Mesendoderm (in vitro differentiated cells): ENCODE results near the gene AGBL4.

ENCODE experiments used
- DNase-seq: peaks from one replicate; pipeline ENCODE4 v3.0.0; 2013
- H2AK5ac ChIP-seq: 2 replicates; pipeline ENCODE4 v1.6.1; 2013; ENCODE audit warnings: low read length, inconsistent platforms
- H2BK120ac ChIP-seq: 2 replicates; pipeline ENCODE4 v1.6.1; 2013; ENCODE audit warnings: low read depth, mild to moderate bottlenecking, low read length, moderate library complexity, mixed read lengths
- H2BK15ac ChIP-seq: replicated peaks from 2 replicates; pipeline ENCODE4 v1.6.1; 2013; ENCODE audit warnings: low read depth, mild to moderate bottlenecking, moderate library complexity
- H2BK5ac ChIP-seq: 2 replicates; pipeline ENCODE4 v1.6.1; 2013; ENCODE audit warnings: low read length, inconsistent platforms
- H3K18ac ChIP-seq: 2 replicates; pipeline ENCODE4 v1.6.1; 2013; ENCODE audit warnings: mild to moderate bottlenecking, low read length, mixed read lengths
- H3K23ac ChIP-seq: one replicate; pipeline ENCODE4 v1.6.1; 2013; ENCODE audit warnings: low read length
- H3K27ac ChIP-seq: 2 replicates; pipeline ENCODE4 v1.5.1; 2013; ENCODE audit warnings: low read depth, mild to moderate bottlenecking, inconsistent platforms, low read length, moderate library complexity
- H3K27me3 ChIP-seq: 2 replicates; pipeline ENCODE4 v1.6.1; 2013; ENCODE audit warnings: low read length, control low read depth, mild to moderate bottlenecking, inconsistent platforms; ENCODE audit not compliant: insufficient read depth, poor library complexity
- H3K36me3 ChIP-seq: 2 replicates; pipeline ENCODE4 v1.6.1; 2013; ENCODE audit warnings: low read length, inconsistent platforms; ENCODE audit not compliant: control insufficient read depth, insufficient read depth
- H3K4ac ChIP-seq: one replicate; pipeline ENCODE4 v1.6.1; 2013; ENCODE audit warnings: low read depth, mild to moderate bottlenecking, low read length, moderate library complexity
- H3K4me1 ChIP-seq: 2 replicates; pipeline ENCODE4 v1.6.1; 2013; ENCODE audit warnings: low read depth, low read length, inconsistent platforms; ENCODE audit not compliant: control insufficient read depth
- H3K4me2 ChIP-seq: 2 replicates; pipeline ENCODE4 v1.6.1; 2013; ENCODE audit warnings: low read length
- H3K4me3 ChIP-seq: 2 replicates; pipeline ENCODE4 v1.5.1; 2013; ENCODE audit warnings: mild to moderate bottlenecking, low read length
- H3K56ac ChIP-seq: one replicate; pipeline ENCODE4 v1.6.1; 2013; ENCODE audit warnings: low read length
- H3K79me1 ChIP-seq: 2 replicates; pipeline ENCODE4 v1.6.1; 2013; ENCODE audit warnings: low read length, inconsistent platforms
- H3K79me2 ChIP-seq: 2 replicates; pipeline ENCODE4 v1.6.1; 2013; ENCODE audit warnings: mild to moderate bottlenecking, low read length; ENCODE audit not compliant: control insufficient read depth, insufficient read depth
- H3K9ac ChIP-seq: 2 replicates; pipeline ENCODE4 v1.6.1; 2013; ENCODE audit warnings: low read length, inconsistent platforms
- H4K5ac ChIP-seq: one replicate; pipeline ENCODE4 v1.6.1; 2013; ENCODE audit warnings: low read length
- H4K8ac ChIP-seq: one replicate; pipeline ENCODE4 v1.6.1; 2013; ENCODE audit warnings: low read depth, mild to moderate bottlenecking, control low read depth, low read length, moderate library complexity
- WGBS: extraction: QIAGEN DNeasy Blood & Tissue Kit; methylation state at CpG from one replicate; pipeline ENCODE4 v1.1.7; 2013; ENCODE audit warnings: low lambda C conversion rate, missing lambda C conversion rate; ENCODE audit not compliant: insufficient coverage; ENCODE audit errors: extremely low coverage; 5-methylcytosine and 5-hydroxymethylcytosine counted together

Gene AGBL4

DNA sequence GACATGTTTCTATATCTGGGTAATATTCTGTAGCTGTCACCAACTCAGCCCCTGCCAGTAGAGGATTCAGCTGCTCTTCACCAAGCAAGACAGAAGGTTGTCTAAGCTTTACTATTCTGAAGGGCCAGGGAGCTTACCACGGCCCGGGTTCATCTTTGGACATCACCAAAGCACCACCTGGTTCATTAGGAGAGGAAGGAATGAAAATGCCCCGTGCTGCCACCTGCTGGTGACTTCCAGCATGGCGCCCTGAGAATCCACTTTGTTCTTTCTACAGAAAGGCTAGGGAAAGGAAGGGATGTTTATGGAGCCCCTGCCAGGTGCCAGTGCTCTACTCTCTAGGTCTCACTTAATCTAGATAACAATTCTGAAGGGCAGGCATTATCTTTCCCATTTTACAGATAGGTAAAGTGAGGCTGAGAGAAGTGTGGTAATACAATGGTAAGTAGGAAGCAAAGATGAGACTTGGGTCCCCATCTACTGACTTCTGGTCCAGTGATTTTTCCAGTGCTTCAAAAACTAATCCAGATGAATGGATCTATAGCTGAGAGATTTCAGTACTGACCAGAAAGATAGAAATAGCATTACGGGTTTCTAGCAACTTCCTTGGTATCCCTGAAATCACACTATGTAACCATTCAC, 1326.6 kb downstream of the AGBL4 start:
- no peaks in the 10 kb centered on the region for H3K36me3 ChIP-seq
- H3K4me2 ChIP-seq, result no peak overlapping the region
- H4K8ac ChIP-seq, result no peak overlapping the region
- no peak overlapping the region for H3K56ac ChIP-seq
- WGBS, result no CpG with 5 or more reads among the region's 5 CpGs
- no peak overlapping the region for H2BK5ac ChIP-seq
- no peaks in the 10 kb centered on the region for H3K79me2 ChIP-seq
- no peak overlapping the region for H3K4ac ChIP-seq
- no peak overlapping the region for H4K5ac ChIP-seq
- H2AK5ac ChIP-seq, result no peak overlapping the region
- no peaks in the 10 kb centered on the region for H3K4me1 ChIP-seq
- H3K18ac ChIP-seq, result no peak overlapping the region
- H3K4me3 ChIP-seq, result no peak overlapping the region
- H3K79me1 ChIP-seq, result no peaks in the 10 kb centered on the region
- no peaks in the 10 kb centered on the region for H3K27me3 ChIP-seq
- no peak overlapping the region for H3K9ac ChIP-seq
- peak; percentile 69 for DNase-seq
- no peak overlapping the region for H3K27ac ChIP-seq
- H2BK15ac ChIP-seq, result no peak overlapping the region
- no peak overlapping the region for H2BK120ac ChIP-seq
- no peak overlapping the region for H3K23ac ChIP-seq

DNA sequence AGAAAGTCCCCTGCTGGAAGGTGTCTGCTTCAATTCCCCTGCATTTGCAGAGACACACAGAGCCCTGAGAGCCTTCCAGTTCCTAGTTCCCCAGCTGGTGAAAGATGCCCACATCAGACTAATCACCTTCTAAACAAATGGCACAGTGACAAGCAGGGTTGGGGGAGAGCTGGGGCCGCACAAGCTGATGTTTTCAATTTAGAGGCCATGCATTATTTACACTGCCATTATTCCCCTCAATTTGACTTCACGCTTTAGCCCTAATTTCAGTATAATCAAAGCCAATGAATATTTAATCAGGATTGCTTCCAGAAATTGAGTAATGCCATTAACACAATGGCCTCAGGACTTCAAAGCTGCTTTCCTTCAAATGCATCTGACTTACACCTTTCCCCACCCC, 1328.6 kb downstream of the AGBL4 start:
- Histone ChIP-seq H2AK5ac (no peak overlapping the region), H3K9ac (no peak overlapping the region), H3K36me3 (no peaks in the 10 kb centered on the region), H3K4me1 (no peaks in the 10 kb centered on the region), H3K27ac (no peak overlapping the region), H3K79me1 (no peaks in the 10 kb centered on the region), H2BK15ac (no peak overlapping the region), H3K4me2 (no peak overlapping the region), H3K4ac (no peak overlapping the region), H3K56ac (no peak overlapping the region), H2BK120ac (no peak overlapping the region), H4K5ac (no peak overlapping the region), H3K79me2 (no peaks in the 10 kb centered on the region), H3K23ac (no peak overlapping the region), H4K8ac (no peak overlapping the region), H3K27me3 (no peaks in the 10 kb centered on the region), H3K4me3 (no peak overlapping the region), H2BK5ac (no peak overlapping the region), H3K18ac (no peak overlapping the region)
- WGBS, result no CpG with 5 or more reads among the region's 2 CpGs
- DNase-seq, result no peak

DNA sequence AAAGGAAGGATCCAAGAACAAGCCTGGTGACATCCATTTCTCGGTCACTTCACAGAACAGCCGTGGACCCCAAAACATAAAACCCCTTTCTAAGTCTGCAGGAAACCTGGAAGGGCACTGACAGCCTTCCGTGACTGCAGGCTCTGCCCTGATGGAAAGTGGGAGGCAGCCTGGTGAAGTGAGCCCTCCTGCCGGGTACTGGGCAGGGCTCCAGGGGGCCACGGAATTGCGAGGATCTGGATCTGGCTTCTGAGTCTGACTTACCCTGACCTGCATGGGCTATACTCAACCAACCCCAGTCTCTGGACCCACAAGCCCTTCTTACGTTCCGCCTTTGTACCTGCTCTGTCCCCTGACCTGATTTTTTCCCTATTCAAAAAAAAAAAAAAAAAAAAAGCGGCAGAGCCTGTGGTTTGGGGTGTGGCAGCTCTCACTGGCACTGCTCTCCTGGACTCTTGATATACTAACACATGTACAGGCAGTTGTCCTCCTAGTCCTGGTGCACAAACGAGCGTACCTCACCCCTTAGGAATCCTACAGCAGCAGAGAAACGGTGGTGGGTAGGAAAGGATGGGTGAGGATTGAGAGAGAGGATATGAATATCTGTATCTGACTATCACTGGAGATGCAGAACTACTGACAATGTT, 1330.0 kb downstream of the AGBL4 start:
- no peaks in the 10 kb centered on the region for H3K4me1 ChIP-seq
- no peaks in the 10 kb centered on the region for H3K36me3 ChIP-seq
- no peak overlapping the region for H3K4me3 ChIP-seq
- no peak overlapping the region for H2BK5ac ChIP-seq
- H3K18ac ChIP-seq, result no peak overlapping the region
- no peak overlapping the region for H3K23ac ChIP-seq
- H3K56ac ChIP-seq, result no peak overlapping the region
- H3K4ac ChIP-seq, result no peak overlapping the region
- no peaks in the 10 kb centered on the region for H3K79me1 ChIP-seq
- H4K8ac ChIP-seq, result no peak overlapping the region
- H3K4me2 ChIP-seq, result no peak overlapping the region
- DNase-seq, result no peak
- H2AK5ac ChIP-seq, result no peak overlapping the region
- no peaks in the 10 kb centered on the region for H3K79me2 ChIP-seq
- no CpG with 5 or more reads among the region's 12 CpGs for WGBS
- no peaks in the 10 kb centered on the region for H3K27me3 ChIP-seq
- H4K5ac ChIP-seq, result no peak overlapping the region
- H2BK15ac ChIP-seq, result no peak overlapping the region
- H3K9ac ChIP-seq, result no peak overlapping the region
- H3K27ac ChIP-seq, result no peak overlapping the region
- H2BK120ac ChIP-seq, result no peak overlapping the region

DNA sequence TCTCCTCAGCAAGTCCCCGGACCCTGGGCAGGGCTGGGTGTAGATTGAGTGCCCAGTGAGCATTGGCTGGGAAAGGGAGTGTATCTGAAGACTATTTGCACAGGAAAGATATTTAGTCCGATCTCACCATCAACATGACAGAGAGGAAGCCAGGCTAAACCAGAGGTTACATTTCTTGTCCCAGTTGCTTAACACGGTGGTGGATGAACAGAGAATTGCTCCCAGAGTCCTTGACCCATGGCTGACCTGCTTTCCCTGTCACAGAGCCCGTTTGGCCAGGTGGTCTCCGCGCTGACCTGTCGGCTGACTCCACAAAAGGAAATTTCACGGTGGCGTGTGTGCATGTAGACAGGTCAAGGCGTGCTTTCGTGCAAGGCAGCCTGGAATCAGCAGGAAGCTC, 1330.6 kb downstream of the AGBL4 start:
- no CpG with 5 or more reads among the region's 11 CpGs for WGBS

DNA sequence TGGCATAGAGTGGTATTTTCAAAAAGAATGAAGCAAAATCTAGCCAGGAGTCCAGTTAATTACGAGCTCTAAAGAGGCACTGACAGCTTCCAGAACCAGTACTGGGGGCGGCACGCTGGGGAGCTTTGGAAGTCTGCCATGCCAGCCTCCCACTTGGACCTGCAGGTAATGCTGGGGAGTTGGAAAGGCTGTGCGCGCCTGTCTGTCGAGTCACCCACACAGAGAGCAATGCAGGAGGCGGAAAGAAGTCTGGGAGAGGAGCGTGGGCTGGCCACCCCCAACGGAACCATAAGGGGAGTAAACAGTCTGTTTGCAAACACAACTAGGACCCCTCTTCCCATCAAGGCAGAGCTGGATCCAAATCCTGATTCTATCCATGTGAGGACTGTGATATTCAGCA, 1331.5 kb downstream of the AGBL4 start:
- Histone ChIP-seq H2BK15ac (no peak overlapping the region), H3K4me3 (no peak overlapping the region), H3K23ac (no peak overlapping the region), H3K36me3 (no peaks in the 10 kb centered on the region), H2AK5ac (no peak overlapping the region), H3K4me2 (no peak overlapping the region), H4K8ac (no peak overlapping the region), H3K79me2 (no peaks in the 10 kb centered on the region), H3K4me1 (no peaks in the 10 kb centered on the region), H3K56ac (no peak overlapping the region), H3K79me1 (no peaks in the 10 kb centered on the region), H3K18ac (no peak overlapping the region), H2BK5ac (no peak overlapping the region), H3K9ac (no peak overlapping the region), H3K4ac (no peak overlapping the region), H3K27me3 (no peaks in the 10 kb centered on the region), H3K27ac (no peak overlapping the region), H2BK120ac (no peak overlapping the region), H4K5ac (no peak overlapping the region)
- DNase-seq, result no peak
- WGBS, result no CpG with 5 or more reads among the region's 9 CpGs

More for the DNA sequence above, 1330.6 kb downstream of the AGBL4 start:
- Histone ChIP-seq H3K79me1 (no peaks in the 10 kb centered on the region), H2BK120ac (no peak overlapping the region), H3K36me3 (no peaks in the 10 kb centered on the region), H3K18ac (no peak overlapping the region), H3K27me3 (no peaks in the 10 kb centered on the region), H2BK15ac (no peak overlapping the region), H3K27ac (no peak overlapping the region), H3K56ac (no peak overlapping the region), H3K4ac (no peak overlapping the region), H4K5ac (no peak overlapping the region), H2AK5ac (no peak overlapping the region), H3K79me2 (no peaks in the 10 kb centered on the region), H4K8ac (no peak overlapping the region), H3K23ac (no peak overlapping the region), H3K4me2 (no peak overlapping the region), H2BK5ac (no peak overlapping the region), H3K4me3 (no peak overlapping the region), H3K9ac (no peak overlapping the region), H3K4me1 (no peaks in the 10 kb centered on the region)
- DNase-seq, result no peak
